Measurements from ENCODE around the gene CD276. TPM values are rescaled to one million over a fixed set of nuclear protein-coding genes. Genes with fewer than 3 reads are reported as not detected.

The CD276 gene
- total RNA-seq (2022; extraction: Qiagen RNA extraction; ENCODE audit: low read depth): 71.9 to 80.2 TPM (median 79.5 TPM) in 5 replicates

GRCh38 chr15:73683777-73684580, at the start of gene CD276:
CD276 (plus strand) TSS chr15:73684383; CDS start chr15:73699640, 15,257 bp downstream.

GRCh38 chr15:73753250-73754130, 69.3 kb downstream of the CD276 start, which contains the start of gene INSYN1:
INSYN1 (minus strand) TSS chr15:73753351; CDS start chr15:73751130, 2,221 bp downstream.

Other genes starting within 250 kb of the CD276 start
- gene REC114, start 241.2 kb upstream of the CD276 start, total RNA-seq (2022; extraction: Qiagen RNA extraction; ENCODE audit: low read depth): not detected in 5 replicates
- gene NPTN, start 51.0 kb upstream of the CD276 start, total RNA-seq (2022; extraction: Qiagen RNA extraction; ENCODE audit: low read depth): 183 to 210 TPM (median 203 TPM) in 5 replicates
- 1.4 to 2.6 TPM (median 2.1 TPM) in 5 replicates for gene INSYN1, start 69.0 kb downstream of the CD276 start, total RNA-seq (2022; extraction: Qiagen RNA extraction; ENCODE audit: low read depth)
- not detected in 5 replicates for gene TBC1D21, start 189.2 kb downstream of the CD276 start, total RNA-seq (2022; extraction: Qiagen RNA extraction; ENCODE audit: low read depth)
- 0.43 to 0.92 TPM (median 0.55 TPM) in 5 replicates for gene LOXL1, start 242.1 kb downstream of the CD276 start, total RNA-seq (2022; extraction: Qiagen RNA extraction; ENCODE audit: low read depth)